Activated B cell treated with CpG ODN at 0.5 μM for 24 hours (primary cell): ENCODE measurements around the gene LRRC49. TPM values are rescaled to one million over a fixed set of nuclear protein-coding genes. Genes with fewer than 3 reads are reported as not detected.
"Not testable (repeated sequence)": the region's sequence is repeated elsewhere in the genome, so short reads cannot be mapped to it uniquely, and the experiment has no call there.

ENCODE experiments used
- ATAC-seq: fragments of 200-7000 bp; cut with Tn5 transposase; one replicate; pipeline ENCODE4 v1.10.0; 2021; ENCODE audit warnings: low read depth, mild to moderate bottlenecking, moderate library complexity
- CTCF ChIA-PET: fragments of 350-600 bp; sonication (Branson Sonifier 250); formaldehyde crosslinking; loops from one replicate; lab custom pipeline; 2021; ENCODE audit warnings: antibody characterized with exemption; lab: Charles Lee
- POLR2A ChIA-PET: fragments of 350-600 bp; sonication (Branson Sonifier 250); formaldehyde crosslinking; loops from one replicate; lab custom pipeline; 2021; ENCODE audit warnings: antibody characterized with exemption; lab: Charles Lee
- DNase-seq: peaks from one replicate; pipeline ENCODE4 v3.0.0; 2022
- H3K27ac Mint-ChIP-seq: one replicate; pipeline ENCODE4 v1.8.0; 2020; ENCODE audit warnings: mixed read lengths
- H3K27me3 Mint-ChIP-seq: one replicate; pipeline ENCODE4 v1.8.0; 2021; ENCODE audit warnings: mixed read lengths
- H3K36me3 Mint-ChIP-seq: one replicate; pipeline ENCODE4 v1.8.0; 2021; ENCODE audit warnings: low read depth, mixed read lengths
- H3K4me1 Mint-ChIP-seq: one replicate; pipeline ENCODE4 v1.8.0; 2021; ENCODE audit warnings: mixed read lengths
- H3K4me3 Mint-ChIP-seq: one replicate; pipeline ENCODE4 v1.8.0; 2020; ENCODE audit warnings: mild to moderate bottlenecking, mixed read lengths
- H3K9me3 Mint-ChIP-seq: one replicate; pipeline ENCODE4 v1.8.0; 2020; ENCODE audit warnings: mixed read lengths
- CTCF ChIP-seq: fragments of 200-600 bp; IDR thresholded peaks from one replicate; pipeline ENCODE4 v1.8.0; 2022; ENCODE audit warnings: antibody characterized with exemption, mild to moderate bottlenecking
- intact Hi-C: fragments of 100-400 bp; cut with micrococcal nuclease; formaldehyde crosslinking; loops from one replicate; pipeline ENCODE4 v1.15.1; 2024
- total RNA-seq: library from RNA; stranded (reverse); gene quantifications from 2 replicates; pipeline ENCODE4 v1.2.3, GENCODE V29; 2022

LRRC49 gene
- total RNA-seq, 1 donor from 2014 or later = 0.84 TPM

GRCh38 chr15:70931821-70932220, 39.2 kb downstream of the LRRC49 start:
- H3K36me3 Mint-ChIP-seq = no peaks in the 10 kb centered on the region
- TF ChIP-seq CTCF = no peak
- H3K27ac Mint-ChIP-seq = no peak overlapping the region
- intact Hi-C loops = no loop called here
- ChIA-PET CTCF (interaction anchor here (0.6 kb wide), 1 partner anchor 24 kb away, joined by 3 read pairs; no protein-coding TSS in a partner anchor), POLR2A (no interaction called here)
- no peak overlapping the region for H3K4me3 Mint-ChIP-seq
- DNase-seq (no peak), ATAC-seq (no peak)
- no peaks in the 10 kb centered on the region for H3K9me3 Mint-ChIP-seq
- H3K4me1 Mint-ChIP-seq = peaks cover 2% of the 10 kb centered on the region
- peaks cover 20% of the 10 kb centered on the region for H3K27me3 Mint-ChIP-seq

GRCh38 chr15:70932397-70932796, 39.8 kb downstream of the LRRC49 start:
- H3K27me3 Mint-ChIP-seq = peaks cover 17% of the 10 kb centered on the region
- CTCF ChIA-PET = interaction anchor here (0.6 kb wide), 1 partner anchor 25 kb away, joined by 3 read pairs; no protein-coding TSS in a partner anchor
- H3K27ac Mint-ChIP-seq = no peak overlapping the region
- H3K4me3 Mint-ChIP-seq = no peak overlapping the region
- DNase-seq = no peak
- POLR2A ChIA-PET = no interaction called here
- no peak for TF ChIP-seq CTCF
- intact Hi-C loops = no loop called here
- no peaks in the 10 kb centered on the region for H3K36me3 Mint-ChIP-seq
- peaks cover 2% of the 10 kb centered on the region for H3K4me1 Mint-ChIP-seq
- ATAC-seq = no peak
- no peaks in the 10 kb centered on the region for H3K9me3 Mint-ChIP-seq

GRCh38 chr15:70933411-70933810, 40.8 kb downstream of the LRRC49 start:
- Mint-ChIP-seq H3K27ac (no peak overlapping the region), H3K4me3 (no peak overlapping the region), H3K27me3 (peaks cover 18% of the 10 kb centered on the region), H3K4me1 (peaks cover 2% of the 10 kb centered on the region), H3K36me3 (no peaks in the 10 kb centered on the region), H3K9me3 (no peaks in the 10 kb centered on the region)
- ChIA-PET CTCF (no interaction called here), POLR2A (no interaction called here)
- ATAC-seq (no peak), DNase-seq (no peak)
- intact Hi-C loops = no loop called here
- no peak for TF ChIP-seq CTCF

- Mint-ChIP-seq H3K9me3 (no peaks in the 10 kb centered on the region), H3K27me3 (peaks cover 5% of the 10 kb centered on the region), H3K27ac (no peak overlapping the region), H3K36me3 (no peaks in the 10 kb centered on the region), H3K4me3 (no peak overlapping the region), H3K4me1 (peaks cover 2% of the 10 kb centered on the region)
- POLR2A ChIA-PET = no interaction called here
- intact Hi-C loops = no loop called here
- CTCF ChIA-PET = no interaction called here
- ATAC-seq (no peak), DNase-seq (no peak)
- TF ChIP-seq CTCF = no peak
Observed at GRCh38 chr15:70935631-70936030, 43.0 kb downstream of the LRRC49 start.

GRCh38 chr15:70936326-70936725, 43.7 kb downstream of the LRRC49 start:
- H3K27me3 Mint-ChIP-seq = peaks cover 5% of the 10 kb centered on the region
- no peaks in the 10 kb centered on the region for H3K9me3 Mint-ChIP-seq
- intact Hi-C loops = no loop called here
- H3K4me1 Mint-ChIP-seq = peaks cover 2% of the 10 kb centered on the region
- no peaks in the 10 kb centered on the region for H3K36me3 Mint-ChIP-seq
- ATAC-seq (no peak), DNase-seq (no peak)
- no peak for TF ChIP-seq CTCF
- ChIA-PET POLR2A (no interaction called here), CTCF (no interaction called here)
- no peak overlapping the region for H3K4me3 Mint-ChIP-seq
- H3K27ac Mint-ChIP-seq = no peak overlapping the region

GRCh38 chr15:70943285-70943684, 50.7 kb downstream of the LRRC49 start:
- ATAC-seq, POLR2A ChIA-PET, H3K27ac Mint-ChIP-seq, H3K4me3 Mint-ChIP-seq, CTCF ChIA-PET, H3K9me3 Mint-ChIP-seq, H3K36me3 Mint-ChIP-seq, H3K4me1 Mint-ChIP-seq, DNase-seq, intact Hi-C loops: not testable (repeated sequence)
- peaks cover 10% of the 10 kb centered on the region for H3K27me3 Mint-ChIP-seq
